ENCODE data around the gene KLHL26. TPM values are rescaled to one million over a fixed set of nuclear protein-coding genes. Genes with fewer than 3 reads are reported as not detected.

The KLHL26 gene
- polyA plus RNA-seq, 1 experiment, result 2.3 TPM

GRCh38 chr19:18656337-18657086, 19.7 kb downstream of the KLHL26 start:
- H3K27me3 ChIP-seq (ENCODE audit: control insufficient read depth, insufficient read depth, low read length), result no peaks in the 10 kb centered on the region; the same call in 1 of the 2 replicates
- no peaks in the 10 kb centered on the region; the same call in 1 of the 2 replicates for H3K36me3 ChIP-seq (ENCODE audit: control insufficient read depth, insufficient read depth, low read length)
- DNase-seq (ENCODE audit: low read depth), result no peak
- H3K4me3 ChIP-seq (ENCODE audit: low read depth, low read length), result no peak overlapping the region
- ChIA-PET CTCF (no interaction called here), POLR2A (no interaction called here)
- TF ChIP-seq, protein P1, sequence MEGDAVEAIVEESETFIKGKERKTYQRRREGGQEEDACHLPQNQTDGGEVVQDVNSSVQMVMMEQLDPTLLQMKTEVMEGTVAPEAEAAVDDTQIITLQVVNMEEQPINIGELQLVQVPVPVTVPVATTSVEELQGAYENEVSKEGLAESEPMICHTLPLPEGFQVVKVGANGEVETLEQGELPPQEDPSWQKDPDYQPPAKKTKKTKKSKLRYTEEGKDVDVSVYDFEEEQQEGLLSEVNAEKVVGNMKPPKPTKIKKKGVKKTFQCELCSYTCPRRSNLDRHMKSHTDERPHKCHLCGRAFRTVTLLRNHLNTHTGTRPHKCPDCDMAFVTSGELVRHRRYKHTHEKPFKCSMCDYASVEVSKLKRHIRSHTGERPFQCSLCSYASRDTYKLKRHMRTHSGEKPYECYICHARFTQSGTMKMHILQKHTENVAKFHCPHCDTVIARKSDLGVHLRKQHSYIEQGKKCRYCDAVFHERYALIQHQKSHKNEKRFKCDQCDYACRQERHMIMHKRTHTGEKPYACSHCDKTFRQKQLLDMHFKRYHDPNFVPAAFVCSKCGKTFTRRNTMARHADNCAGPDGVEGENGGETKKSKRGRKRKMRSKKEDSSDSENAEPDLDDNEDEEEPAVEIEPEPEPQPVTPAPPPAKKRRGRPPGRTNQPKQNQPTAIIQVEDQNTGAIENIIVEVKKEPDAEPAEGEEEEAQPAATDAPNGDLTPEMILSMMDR (IDR thresholded peaks at IDR 0.05; ENCODE audit: insufficient read depth, low read depth, low read length), result no peak

DNA sequence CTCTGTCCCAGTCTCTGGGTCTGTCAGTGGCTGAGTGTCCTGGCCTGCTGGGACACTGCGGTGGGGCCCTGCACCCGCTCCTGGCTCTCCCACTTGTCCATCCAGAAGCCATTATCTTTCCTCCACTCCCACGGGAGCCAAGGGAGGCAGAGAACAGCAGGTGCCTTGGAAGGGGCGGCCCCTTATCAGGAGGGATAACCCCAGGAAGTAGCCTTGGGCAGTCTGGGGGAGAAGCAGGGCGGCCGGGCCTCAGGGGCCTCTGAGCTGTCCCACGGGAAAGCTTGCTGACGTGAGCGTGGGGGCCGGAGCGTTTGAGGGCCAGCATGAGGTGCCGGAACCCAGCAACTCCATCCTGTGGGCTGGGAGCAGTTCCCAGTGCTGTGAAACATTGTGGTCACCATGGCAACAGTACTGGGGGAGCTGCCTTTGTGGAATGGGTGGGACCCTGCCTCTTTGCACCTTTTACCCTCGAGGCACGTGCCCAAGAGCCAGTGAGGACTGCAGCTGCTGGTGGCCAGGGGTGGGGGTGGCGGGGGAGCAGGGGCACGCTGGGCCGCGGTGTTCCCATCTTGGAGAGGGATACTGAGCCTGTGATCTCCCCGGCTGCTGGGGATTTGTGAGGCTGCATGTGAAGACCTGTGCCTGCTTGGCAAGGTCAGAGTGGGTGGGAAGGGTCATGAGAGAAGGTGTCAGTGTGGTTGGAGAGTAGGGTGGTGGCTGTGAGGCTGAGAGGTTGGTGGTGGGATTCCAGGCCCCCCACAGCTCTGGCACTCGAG, 20.9 kb downstream of the KLHL26 start:
- TF ChIP-seq, protein P1 (IDR thresholded peaks at IDR 0.05; ENCODE audit: insufficient read depth, low read depth, low read length), result no peak
- Histone ChIP-seq H3K27me3 (ENCODE audit: control insufficient read depth, insufficient read depth, low read length) (no peaks in the 10 kb centered on the region; the same call in 1 of the 2 replicates), H3K4me3 (ENCODE audit: low read depth, low read length) (no peak overlapping the region), H3K36me3 (ENCODE audit: control insufficient read depth, insufficient read depth, low read length) (no peaks in the 10 kb centered on the region; the same call in 1 of the 2 replicates)
- CTCF ChIA-PET, result no interaction called here
- no peak for DNase-seq (ENCODE audit: low read depth)
- POLR2A ChIA-PET, result no interaction called here

DNA sequence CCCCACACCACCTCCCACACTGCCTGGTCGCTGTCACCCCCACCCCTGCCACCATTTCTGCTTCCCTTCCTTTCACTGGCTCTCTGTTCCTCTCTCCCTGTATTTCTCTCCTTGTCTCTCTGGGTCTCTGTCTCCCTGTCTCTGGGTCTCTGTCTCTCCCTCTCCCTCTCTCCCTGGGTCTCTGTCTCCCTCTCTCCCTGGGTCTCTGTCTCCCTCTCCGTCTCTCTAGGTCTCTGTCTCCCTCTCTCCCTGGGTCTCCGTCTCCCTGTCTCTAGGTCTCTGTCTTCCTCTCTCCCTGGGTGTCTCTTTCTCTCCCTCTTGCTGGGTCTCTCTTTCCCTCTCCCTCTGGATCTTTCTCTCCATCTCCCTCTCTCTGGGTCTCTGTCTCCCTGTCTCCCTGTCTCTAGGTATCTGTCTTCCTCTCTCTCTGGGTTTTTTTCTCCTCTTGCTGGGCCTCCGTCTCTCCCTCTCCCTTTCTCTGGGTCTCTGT, 21.6 kb downstream of the KLHL26 start:
- Histone ChIP-seq H3K27me3 (ENCODE audit: control insufficient read depth, insufficient read depth, low read length) (no peaks in the 10 kb centered on the region; the same call in 1 of the 2 replicates), H3K4me3 (ENCODE audit: low read depth, low read length) (no peak overlapping the region), H3K36me3 (ENCODE audit: control insufficient read depth, insufficient read depth, low read length) (no peaks in the 10 kb centered on the region)
- ChIA-PET CTCF (no interaction called here), POLR2A (no interaction called here)
- DNase-seq (ENCODE audit: low read depth), result no peak
- TF ChIP-seq, protein P1 (IDR thresholded peaks at IDR 0.05; ENCODE audit: insufficient read depth, low read depth, low read length), result no peak

- no peak for DNase-seq (ENCODE audit: low read depth)
- Histone ChIP-seq H3K27me3 (ENCODE audit: control insufficient read depth, insufficient read depth, low read length) (no peaks in the 10 kb centered on the region; the same call in 1 of the 2 replicates), H3K36me3 (ENCODE audit: control insufficient read depth, insufficient read depth, low read length) (0 out of 2 replicates have a peak, but pooled peaks cover 1% of the 10 kb centered on the region), H3K4me3 (ENCODE audit: low read depth, low read length) (no peak overlapping the region)
- TF ChIP-seq, protein P1 (IDR thresholded peaks at IDR 0.05; ENCODE audit: insufficient read depth, low read depth, low read length), result no peak
- POLR2A ChIA-PET, result no interaction called here
- CTCF ChIA-PET, result no interaction called here
Measured at GRCh38 chr19:18659281-18660050, 22.6 kb downstream of the KLHL26 start.

Data from BJ (cell line).